Osteoblast (primary cell): Measurements from ENCODE around the gene AP2S1. TPM values are rescaled to one million over a fixed set of nuclear protein-coding genes. Genes with fewer than 3 reads are reported as not detected.

Experiments used
- DNase-seq: peaks from one replicate; pipeline ENCODE4 v3.0.0; 2011; ENCODE audit warnings: low spot score, mixed read lengths; ENCODE audit not compliant: insufficient read length; ENCODE audit errors: missing footprints
- H2AFZ ChIP-seq: 2 replicates; pipeline ENCODE4 v1.6.0; 2011; ENCODE audit warnings: mild to moderate bottlenecking, low read length
- H3K27ac ChIP-seq: 2 replicates; pipeline ENCODE4 v1.5.1; 2011; ENCODE audit warnings: mild to moderate bottlenecking, low read depth, low read length, moderate library complexity
- H3K27me3 ChIP-seq: 2 replicates; pipeline ENCODE4 v1.6.0; 2012; ENCODE audit warnings: mild to moderate bottlenecking, control low read depth, inconsistent platforms, low read length, moderate library complexity; ENCODE audit not compliant: insufficient read depth
- H3K36me3 ChIP-seq: 2 replicates; pipeline ENCODE4 v1.5.1; 2011; ENCODE audit warnings: mild to moderate bottlenecking, low read length, control low read depth, moderate library complexity; ENCODE audit not compliant: insufficient read depth
- H3K4me1 ChIP-seq: 2 replicates; pipeline ENCODE4 v1.5.1; 2011; ENCODE audit warnings: mild to moderate bottlenecking, low read length, control low read depth, moderate library complexity; ENCODE audit not compliant: insufficient read depth
- H3K4me2 ChIP-seq: 2 replicates; pipeline ENCODE4 v1.6.0; 2011; ENCODE audit warnings: mild to moderate bottlenecking, low read length; ENCODE audit not compliant: insufficient read depth
- H3K4me3 ChIP-seq: fragments of 200-600 bp; sonication (generic); 3 replicates; pipeline ENCODE4 v1.5.1; 2012; ENCODE audit warnings: mild to moderate bottlenecking, low read length, inconsistent platforms; ENCODE audit not compliant: insufficient read depth
- H3K79me2 ChIP-seq: 2 replicates; pipeline ENCODE4 v1.6.0; 2012; ENCODE audit warnings: mild to moderate bottlenecking, low read length, control low read depth, inconsistent platforms; ENCODE audit not compliant: insufficient read depth
- H3K9me3 ChIP-seq: 2 replicates; pipeline ENCODE4 v1.5.1; 2011; ENCODE audit warnings: low read depth, low read length, control low read depth
- H4K20me1 ChIP-seq: 2 replicates; pipeline ENCODE4 v1.6.0; 2012; ENCODE audit warnings: mild to moderate bottlenecking, low read length, control low read depth; ENCODE audit not compliant: insufficient read depth
- total RNA-seq: library from RNA; depleted of rRNA; stranded (reverse); fragments of >200 nt; gene quantifications from 2 replicates; pipeline ENCODE4 v1.2.3, GENCODE V29; 2012
- TF ChIP-seq, protein P1 (sequence below): IDR thresholded peaks from 2 replicates; pipeline ENCODE4 v1.5.1; 2011; ENCODE audit warnings: mild to moderate bottlenecking, low read depth, low read length, moderate library complexity; ENCODE audit errors: extremely low read depth

Gene AP2S1
- total RNA-seq, 1 donor, result 136 TPM

GRCh38 chr19:46882034-46882433, 31.4 kb upstream of the AP2S1 start:
- Histone ChIP-seq H3K79me2 (peaks cover 72% of the 10 kb centered on the region), H3K4me2 (no peak overlapping the region), H3K27ac (no peak overlapping the region), H3K4me1 (peaks cover 49% of the 10 kb centered on the region), H4K20me1 (peaks cover 31% of the 10 kb centered on the region), H2AFZ (no peak overlapping the region), H3K36me3 (no peaks in the 10 kb centered on the region), H3K4me3 (no peak overlapping the region), H3K9me3 (no peaks in the 10 kb centered on the region), H3K27me3 (no peaks in the 10 kb centered on the region)
- DNase-seq, result no peak
- TF ChIP-seq, protein P1, sequence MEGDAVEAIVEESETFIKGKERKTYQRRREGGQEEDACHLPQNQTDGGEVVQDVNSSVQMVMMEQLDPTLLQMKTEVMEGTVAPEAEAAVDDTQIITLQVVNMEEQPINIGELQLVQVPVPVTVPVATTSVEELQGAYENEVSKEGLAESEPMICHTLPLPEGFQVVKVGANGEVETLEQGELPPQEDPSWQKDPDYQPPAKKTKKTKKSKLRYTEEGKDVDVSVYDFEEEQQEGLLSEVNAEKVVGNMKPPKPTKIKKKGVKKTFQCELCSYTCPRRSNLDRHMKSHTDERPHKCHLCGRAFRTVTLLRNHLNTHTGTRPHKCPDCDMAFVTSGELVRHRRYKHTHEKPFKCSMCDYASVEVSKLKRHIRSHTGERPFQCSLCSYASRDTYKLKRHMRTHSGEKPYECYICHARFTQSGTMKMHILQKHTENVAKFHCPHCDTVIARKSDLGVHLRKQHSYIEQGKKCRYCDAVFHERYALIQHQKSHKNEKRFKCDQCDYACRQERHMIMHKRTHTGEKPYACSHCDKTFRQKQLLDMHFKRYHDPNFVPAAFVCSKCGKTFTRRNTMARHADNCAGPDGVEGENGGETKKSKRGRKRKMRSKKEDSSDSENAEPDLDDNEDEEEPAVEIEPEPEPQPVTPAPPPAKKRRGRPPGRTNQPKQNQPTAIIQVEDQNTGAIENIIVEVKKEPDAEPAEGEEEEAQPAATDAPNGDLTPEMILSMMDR, result no peak

GRCh38 chr19:46881092-46881491, 30.4 kb upstream of the AP2S1 start:
- DNase-seq, result no peak
- Histone ChIP-seq H3K4me2 (no peak overlapping the region), H3K27me3 (no peaks in the 10 kb centered on the region), H3K9me3 (no peaks in the 10 kb centered on the region), H3K79me2 (peaks cover 78% of the 10 kb centered on the region), H3K27ac (peak overlapping the region; percentile 92), H3K36me3 (peaks cover 4% of the 10 kb centered on the region), H3K4me3 (no peak overlapping the region), H2AFZ (no peak overlapping the region), H4K20me1 (peaks cover 25% of the 10 kb centered on the region), H3K4me1 (peaks cover 39% of the 10 kb centered on the region)
- TF ChIP-seq, protein P1, result no peak

DNA sequence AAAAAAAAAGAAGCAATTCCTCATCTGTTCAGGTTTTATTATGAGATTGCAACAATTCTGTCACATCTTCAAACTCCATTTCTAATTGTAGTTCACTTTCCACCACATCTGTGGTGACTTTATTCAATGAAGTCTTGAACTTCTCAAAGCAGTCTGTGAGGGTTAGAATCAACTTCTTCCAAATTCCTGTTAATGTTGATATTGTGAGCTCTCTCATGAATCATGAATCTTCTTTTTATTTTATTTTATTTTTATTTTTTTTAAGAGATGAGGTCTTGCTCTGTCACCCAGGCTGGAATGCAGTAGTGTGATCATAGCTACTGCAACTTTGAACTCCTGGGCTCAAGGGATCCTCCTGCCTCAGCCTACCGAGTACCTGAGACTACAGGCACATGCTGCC, 29.8 kb upstream of the AP2S1 start:
- Histone ChIP-seq H3K36me3 (peaks cover 9% of the 10 kb centered on the region), H4K20me1 (peaks cover 19% of the 10 kb centered on the region), H3K79me2 (peaks cover 78% of the 10 kb centered on the region), H2AFZ (no peak overlapping the region), H3K27ac (peak overlapping the region; percentile 92), H3K4me1 (peaks cover 33% of the 10 kb centered on the region), H3K4me2 (peak overlapping the region; percentile 34), H3K27me3 (no peaks in the 10 kb centered on the region), H3K4me3 (no peak overlapping the region), H3K9me3 (no peaks in the 10 kb centered on the region)
- no peak for DNase-seq
- TF ChIP-seq, protein P1, result no peak

DNA sequence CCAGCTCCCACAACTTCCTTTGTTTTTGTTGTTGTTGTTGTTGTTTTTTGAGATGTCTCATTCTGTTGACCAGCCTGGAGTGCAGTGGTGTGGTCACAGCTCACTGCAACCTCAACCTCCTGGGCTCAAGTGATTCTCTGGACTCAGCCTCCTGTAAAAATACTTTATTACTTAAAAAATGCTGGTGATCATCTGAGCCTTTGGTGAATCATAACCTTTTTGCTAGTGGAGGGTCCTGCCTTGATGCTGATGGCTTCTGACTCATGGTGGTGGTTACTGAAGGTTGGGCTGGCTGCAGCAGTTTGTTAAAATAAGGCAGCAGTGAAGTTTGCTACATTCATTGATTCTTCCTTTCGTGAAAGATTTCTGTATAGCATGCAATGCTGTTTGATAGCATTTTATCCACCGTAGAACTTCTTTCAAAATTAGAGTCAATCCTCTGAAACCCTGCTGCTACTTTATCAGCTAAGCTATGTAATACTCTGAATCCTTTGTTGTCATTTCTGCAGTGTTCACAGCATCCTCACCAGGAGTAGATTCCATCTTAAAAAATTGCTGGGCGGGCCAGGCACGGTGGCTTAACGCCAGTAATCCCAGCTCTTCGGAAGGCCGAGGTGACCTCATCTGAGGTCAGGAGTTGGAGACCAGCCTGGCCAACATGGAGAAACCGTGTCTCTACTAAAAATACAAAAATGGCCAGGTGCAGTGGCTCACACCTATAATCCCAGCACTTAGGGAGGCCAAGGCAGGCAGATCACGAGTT, 28.1 kb upstream of the AP2S1 start:
- Histone ChIP-seq H2AFZ (no peak overlapping the region), H3K27me3 (no peaks in the 10 kb centered on the region), H3K36me3 (peaks cover 9% of the 10 kb centered on the region), H3K4me3 (no peak overlapping the region), H3K9me3 (no peaks in the 10 kb centered on the region), H3K27ac (peak overlapping the region; percentile 92), H4K20me1 (peaks cover 10% of the 10 kb centered on the region), H3K79me2 (peaks cover 77% of the 10 kb centered on the region), H3K4me1 (peaks cover 38% of the 10 kb centered on the region), H3K4me2 (peak overlapping the region; percentile 65)
- DNase-seq, result peak; percentile 81
- TF ChIP-seq, protein P1, result no peak
